ENCODE data around the gene NRP2. TPM values are rescaled to one million over a fixed set of nuclear protein-coding genes. Genes with fewer than 3 reads are reported as not detected.

NRP2 gene
- polyA plus RNA-seq, 1 experiment, result 114 TPM

DNA sequence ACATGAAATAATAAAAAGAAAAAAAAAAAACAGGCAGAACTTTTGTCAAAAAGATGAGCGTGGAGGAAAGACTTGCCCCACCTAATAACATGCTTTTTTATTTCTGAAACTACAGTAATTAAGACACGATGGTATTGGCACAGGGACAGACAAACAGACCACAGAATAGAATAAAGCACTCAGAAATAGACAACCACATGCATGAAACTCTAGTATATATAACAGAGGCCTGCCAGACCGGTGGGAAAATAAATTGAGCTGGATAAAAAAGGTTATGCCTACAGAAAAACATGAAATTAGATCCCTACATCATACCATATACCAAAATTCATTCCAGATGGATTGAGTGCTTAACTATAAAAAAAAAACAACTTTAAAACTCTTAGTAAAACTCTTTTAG lies 163.1 kb downstream of the NRP2 start:
- H3K4me3 ChIP-seq (ENCODE audit: low read depth, low read length), result no peak overlapping the region
- ChIA-PET POLR2A (no interaction called here), CTCF (interaction anchor here (0.8 to 1.3 kb wide), 2 partner anchors 13 to 81 kb away, joined by 4 to 5 read pairs; no protein-coding TSS in a partner anchor)
- DNase-seq (ENCODE audit: low read depth, low spot score), result no peak
- TF ChIP-seq, protein P1, sequence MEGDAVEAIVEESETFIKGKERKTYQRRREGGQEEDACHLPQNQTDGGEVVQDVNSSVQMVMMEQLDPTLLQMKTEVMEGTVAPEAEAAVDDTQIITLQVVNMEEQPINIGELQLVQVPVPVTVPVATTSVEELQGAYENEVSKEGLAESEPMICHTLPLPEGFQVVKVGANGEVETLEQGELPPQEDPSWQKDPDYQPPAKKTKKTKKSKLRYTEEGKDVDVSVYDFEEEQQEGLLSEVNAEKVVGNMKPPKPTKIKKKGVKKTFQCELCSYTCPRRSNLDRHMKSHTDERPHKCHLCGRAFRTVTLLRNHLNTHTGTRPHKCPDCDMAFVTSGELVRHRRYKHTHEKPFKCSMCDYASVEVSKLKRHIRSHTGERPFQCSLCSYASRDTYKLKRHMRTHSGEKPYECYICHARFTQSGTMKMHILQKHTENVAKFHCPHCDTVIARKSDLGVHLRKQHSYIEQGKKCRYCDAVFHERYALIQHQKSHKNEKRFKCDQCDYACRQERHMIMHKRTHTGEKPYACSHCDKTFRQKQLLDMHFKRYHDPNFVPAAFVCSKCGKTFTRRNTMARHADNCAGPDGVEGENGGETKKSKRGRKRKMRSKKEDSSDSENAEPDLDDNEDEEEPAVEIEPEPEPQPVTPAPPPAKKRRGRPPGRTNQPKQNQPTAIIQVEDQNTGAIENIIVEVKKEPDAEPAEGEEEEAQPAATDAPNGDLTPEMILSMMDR (IDR thresholded peaks at IDR 0.05; ENCODE audit: low read depth, low read length), result no peak
- peaks cover 14% of the 10 kb centered on the region for H3K27me3 ChIP-seq (ENCODE audit: control insufficient read depth, insufficient read depth, low read length)
- H3K27ac ChIP-seq (ENCODE audit: low read depth, low read length), result no peak overlapping the region
- H3K9me3 ChIP-seq (ENCODE audit: control insufficient read depth, insufficient read depth, low read length), result no peaks in the 10 kb centered on the region

All from AG04450 (cell line).